Glutamatergic neuron (in vitro differentiated cells): ENCODE measurements around the gene RAPGEF1. TPM values are rescaled to one million over a fixed set of nuclear protein-coding genes. Genes with fewer than 3 reads are reported as not detected.
"Not testable (repeated sequence)": the region's sequence is repeated elsewhere in the genome, so short reads cannot be mapped to it uniquely, and the experiment has no call there.

Source experiments
- DNase-seq: peaks from one replicate; pipeline ENCODE4 v3.0.0; 2022
- H3K27ac Mint-ChIP-seq: one replicate; pipeline ENCODE4 v1.8.0; 2020; ENCODE audit warnings: mild to moderate bottlenecking, mixed read lengths, inconsistent platforms; ENCODE audit not compliant: unreplicated experiment
- H3K27me3 Mint-ChIP-seq: one replicate; pipeline ENCODE4 v1.8.0; 2020; ENCODE audit warnings: mild to moderate bottlenecking, moderate library complexity, mixed read lengths, inconsistent platforms; ENCODE audit not compliant: unreplicated experiment
- H3K36me3 Mint-ChIP-seq: one replicate; pipeline ENCODE4 v1.8.0; 2020; ENCODE audit warnings: mild to moderate bottlenecking, mixed read lengths, inconsistent platforms; ENCODE audit not compliant: unreplicated experiment
- H3K4me1 Mint-ChIP-seq: one replicate; pipeline ENCODE4 v1.8.0; 2020; ENCODE audit warnings: mild to moderate bottlenecking, low read depth, mixed read lengths, inconsistent platforms; ENCODE audit not compliant: unreplicated experiment
- H3K4me3 Mint-ChIP-seq: one replicate; pipeline ENCODE4 v1.8.0; 2020; ENCODE audit warnings: mild to moderate bottlenecking, mixed read lengths, inconsistent platforms; ENCODE audit not compliant: unreplicated experiment
- H3K9me3 Mint-ChIP-seq: one replicate; pipeline ENCODE4 v1.8.0; 2020; ENCODE audit warnings: mild to moderate bottlenecking, moderate library complexity, mixed read lengths, inconsistent platforms; ENCODE audit not compliant: unreplicated experiment
- CTCF ChIP-seq: fragments of 200-600 bp; sonication (generic); IDR thresholded peaks from one replicate; pipeline ENCODE4 v1.5.0; 2021; ENCODE audit not compliant: partially characterized antibody, unreplicated experiment
- total RNA-seq: library from RNA; stranded (reverse); fragmentation: NEBNext Ultra II Directional; extraction: Animal tissue kit (Norgen Biotek cat#: 25700); gene quantifications from one replicate; pipeline ENCODE4 v1.2.1, GENCODE V29; 2021; ENCODE audit not compliant: unreplicated experiment

RAPGEF1 gene
- total RNA-seq, 1 donor from 2014 or later = 319 TPM

- peaks cover 2% of the 10 kb centered on the region for H3K27me3 Mint-ChIP-seq
- TF ChIP-seq CTCF = no peak
- H3K36me3 Mint-ChIP-seq = no peaks in the 10 kb centered on the region
- no peak overlapping the region for H3K4me3 Mint-ChIP-seq
- H3K4me1 Mint-ChIP-seq = peaks cover 46% of the 10 kb centered on the region
- DNase-seq = no peak
- peaks cover 11% of the 10 kb centered on the region for H3K9me3 Mint-ChIP-seq
- no peak overlapping the region for H3K27ac Mint-ChIP-seq
Measured at GRCh38 chr9:131714821-131715220, 25.1 kb downstream of the RAPGEF1 start.

- DNase-seq = no peak
- H3K4me3 Mint-ChIP-seq = no peak overlapping the region
- peaks cover 48% of the 10 kb centered on the region for H3K4me1 Mint-ChIP-seq
- H3K36me3 Mint-ChIP-seq = no peaks in the 10 kb centered on the region
- H3K27me3 Mint-ChIP-seq = peaks cover 2% of the 10 kb centered on the region
- H3K9me3 Mint-ChIP-seq = peaks cover 11% of the 10 kb centered on the region
- H3K27ac Mint-ChIP-seq = no peak overlapping the region
- TF ChIP-seq CTCF = no peak
Measured at GRCh38 chr9:131714161-131714646, 25.7 kb downstream of the RAPGEF1 start.

- DNase-seq = no peak
- no peak for TF ChIP-seq CTCF
- Mint-ChIP-seq H3K4me3 (no peak overlapping the region), H3K27ac (peak overlapping the region; percentile 43), H3K4me1 (peaks cover 40% of the 10 kb centered on the region), H3K36me3 (no peaks in the 10 kb centered on the region), H3K9me3 (peaks cover 8% of the 10 kb centered on the region), H3K27me3 (peaks cover 2% of the 10 kb centered on the region)
Measured at GRCh38 chr9:131713016-131713415, 26.9 kb downstream of the RAPGEF1 start.

- no peak for DNase-seq
- no peak for TF ChIP-seq CTCF
- Mint-ChIP-seq H3K9me3 (peaks cover 5% of the 10 kb centered on the region), H3K27me3 (no peaks in the 10 kb centered on the region), H3K36me3 (no peaks in the 10 kb centered on the region), H3K27ac (peak overlapping the region; percentile 43), H3K4me1 (peaks cover 40% of the 10 kb centered on the region), H3K4me3 (no peak overlapping the region)
Measured at GRCh38 chr9:131712151-131712716, 27.6 kb downstream of the RAPGEF1 start.

GRCh38 chr9:131709771-131710431 lies 30.0 kb downstream of the RAPGEF1 start:
- Mint-ChIP-seq H3K36me3 (no peaks in the 10 kb centered on the region), H3K27ac (no peak overlapping the region), H3K27me3 (no peaks in the 10 kb centered on the region), H3K9me3 (peaks cover 5% of the 10 kb centered on the region), H3K4me1 (peaks cover 51% of the 10 kb centered on the region), H3K4me3 (peak overlapping the region; percentile 57)
- DNase-seq = no peak
- TF ChIP-seq CTCF = no peak

- peak overlapping the region; percentile 57 for H3K4me3 Mint-ChIP-seq
- H3K4me1 Mint-ChIP-seq = peaks cover 58% of the 10 kb centered on the region
- H3K27ac Mint-ChIP-seq = peak overlapping the region; percentile 48
- H3K36me3 Mint-ChIP-seq, DNase-seq, H3K9me3 Mint-ChIP-seq, H3K27me3 Mint-ChIP-seq: not testable (repeated sequence)
Measured at GRCh38 chr9:131709010-131709770, 30.7 kb downstream of the RAPGEF1 start.
